ENCODE measurements around the gene HELZ. TPM values are rescaled to one million over a fixed set of nuclear protein-coding genes. Genes with fewer than 3 reads are reported as not detected.

HELZ gene
- total and polyA plus RNA-seq, 9 donors: 8.4 to 72.8 (median 55.5) TPM

DNA sequence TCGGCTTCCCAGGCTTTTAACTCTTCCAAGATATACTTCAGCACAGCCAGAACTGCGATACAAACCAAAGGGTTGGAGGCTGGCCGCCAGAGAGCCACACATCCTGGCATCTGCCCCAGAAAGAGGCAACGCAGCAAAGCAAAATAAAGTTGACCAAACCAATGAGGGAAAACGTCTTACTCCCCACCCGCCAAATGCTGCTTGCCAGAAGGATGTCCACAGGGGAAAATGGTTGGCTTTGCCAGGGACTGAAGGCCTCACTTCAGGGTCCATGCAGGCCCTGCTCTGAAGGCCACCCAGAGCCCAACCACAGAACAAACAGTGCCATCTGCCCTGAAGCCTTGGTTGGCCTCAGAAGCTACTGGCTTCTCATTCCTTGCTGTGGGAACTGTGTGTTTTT lies 185.6 kb downstream of the HELZ start:
- intact Hi-C loops (cut with DNase I): no loop called here
- 40 to 62% (median 50%) methylated on average over 6 of the region's 6 CpGs for WGBS, 3 donors

DNA sequence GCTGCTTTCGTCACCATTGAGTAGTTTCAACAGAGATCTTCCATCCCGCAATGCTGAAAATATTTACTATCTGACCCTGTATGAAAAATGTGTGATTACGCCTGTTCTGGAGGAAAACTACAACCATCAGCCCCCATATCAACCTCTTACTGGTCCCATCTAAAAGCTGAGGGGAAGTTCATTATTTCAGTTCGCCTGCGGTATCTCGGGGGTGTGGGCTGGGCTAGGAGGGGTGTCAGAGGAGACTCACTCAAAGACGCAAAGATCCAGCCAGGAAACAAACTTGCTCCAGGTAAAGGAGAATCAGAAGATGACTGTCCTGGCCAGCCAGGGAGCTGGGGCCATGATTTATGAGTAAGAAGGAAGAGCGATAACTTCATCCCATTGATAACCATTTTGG lies 187.0 kb downstream of the HELZ start:
- DNase-seq: no peak
- no peak for TF ChIP-seq POLR2A (IDR thresholded peaks at IDR 0.05)
- TF ChIP-seq EP300 (IDR thresholded peaks at IDR 0.05): no peak
- TF ChIP-seq, protein P1, sequence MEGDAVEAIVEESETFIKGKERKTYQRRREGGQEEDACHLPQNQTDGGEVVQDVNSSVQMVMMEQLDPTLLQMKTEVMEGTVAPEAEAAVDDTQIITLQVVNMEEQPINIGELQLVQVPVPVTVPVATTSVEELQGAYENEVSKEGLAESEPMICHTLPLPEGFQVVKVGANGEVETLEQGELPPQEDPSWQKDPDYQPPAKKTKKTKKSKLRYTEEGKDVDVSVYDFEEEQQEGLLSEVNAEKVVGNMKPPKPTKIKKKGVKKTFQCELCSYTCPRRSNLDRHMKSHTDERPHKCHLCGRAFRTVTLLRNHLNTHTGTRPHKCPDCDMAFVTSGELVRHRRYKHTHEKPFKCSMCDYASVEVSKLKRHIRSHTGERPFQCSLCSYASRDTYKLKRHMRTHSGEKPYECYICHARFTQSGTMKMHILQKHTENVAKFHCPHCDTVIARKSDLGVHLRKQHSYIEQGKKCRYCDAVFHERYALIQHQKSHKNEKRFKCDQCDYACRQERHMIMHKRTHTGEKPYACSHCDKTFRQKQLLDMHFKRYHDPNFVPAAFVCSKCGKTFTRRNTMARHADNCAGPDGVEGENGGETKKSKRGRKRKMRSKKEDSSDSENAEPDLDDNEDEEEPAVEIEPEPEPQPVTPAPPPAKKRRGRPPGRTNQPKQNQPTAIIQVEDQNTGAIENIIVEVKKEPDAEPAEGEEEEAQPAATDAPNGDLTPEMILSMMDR (IDR thresholded peaks at IDR 0.05): no peak

More for the DNA sequence above, 185.6 kb downstream of the HELZ start:
- Histone ChIP-seq H3K27me3 (no peaks in the 10 kb centered on the region), H3K4me3 (no peak overlapping the region), H3K27ac (no peak overlapping the region), H3K9me3 (no peaks in the 10 kb centered on the region), H3K4me1 (ENCODE audit: insufficient read depth) (no peaks in the 10 kb centered on the region), H3K36me3 (no peaks in the 10 kb centered on the region)
- DNase-seq: no peak
- TF ChIP-seq POLR2A (IDR thresholded peaks at IDR 0.05): no peak

DNA sequence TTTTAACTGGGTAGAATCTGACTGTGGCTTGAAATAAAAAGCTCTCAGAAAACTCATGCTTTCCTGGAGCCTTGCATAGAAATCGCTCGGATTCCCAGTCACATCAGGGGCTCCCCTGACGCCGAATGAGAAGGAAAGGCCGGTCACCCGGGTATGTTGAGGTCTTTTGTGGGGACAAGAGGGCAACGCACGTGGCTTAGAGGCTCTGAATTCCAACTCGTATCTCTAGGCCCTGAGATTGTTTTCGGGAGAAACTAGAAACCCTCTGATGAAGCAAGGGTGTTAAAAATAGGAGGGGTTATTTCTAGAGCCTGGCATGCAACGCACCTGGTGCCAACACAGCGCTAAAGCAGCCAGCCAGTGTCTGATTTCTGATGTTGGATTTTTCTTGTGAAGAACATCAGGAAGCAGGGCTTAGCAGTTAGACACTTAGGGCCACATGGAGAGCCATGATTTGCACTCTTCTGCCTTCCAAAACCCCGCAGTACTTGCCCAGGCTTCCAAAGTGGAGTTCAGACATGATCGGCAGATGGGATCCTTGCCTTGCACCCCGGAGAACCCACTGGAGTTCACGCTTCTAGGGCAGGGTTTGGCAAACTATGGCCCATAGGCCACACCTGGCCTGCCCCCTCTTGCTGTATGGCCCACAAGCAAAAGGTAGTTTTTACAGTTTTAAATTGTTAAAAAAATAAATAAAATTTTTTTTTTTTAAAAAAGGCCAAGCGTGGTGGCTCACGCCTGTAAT lies 188.1 kb downstream of the HELZ start:
- H3K36me3 ChIP-seq: no peaks in the 10 kb centered on the region
- no peak overlapping the region for H3K4me3 ChIP-seq
- no peaks in the 10 kb centered on the region for H3K4me1 ChIP-seq (ENCODE audit: insufficient read depth)
- no peaks in the 10 kb centered on the region for H3K27me3 ChIP-seq
- 84 to 90% (median 87%) methylated on average over 18 of the region's 18 CpGs for WGBS, 3 donors
- TF ChIP-seq, protein P1 (IDR thresholded peaks at IDR 0.05): no peak
- no peak for TF ChIP-seq POLR2A (IDR thresholded peaks at IDR 0.05)
- TF ChIP-seq EP300 (IDR thresholded peaks at IDR 0.05): no peak
- no peak for DNase-seq
- no peak overlapping the region for H3K27ac ChIP-seq
- no peaks in the 10 kb centered on the region for H3K9me3 ChIP-seq
- intact Hi-C loops (cut with DNase I): no loop called here

More for the DNA sequence above, 187.0 kb downstream of the HELZ start:
- no peak overlapping the region for H3K27ac ChIP-seq
- H3K27me3 ChIP-seq: no peaks in the 10 kb centered on the region
- H3K4me1 ChIP-seq (ENCODE audit: insufficient read depth): no peaks in the 10 kb centered on the region
- no peak overlapping the region for H3K4me3 ChIP-seq
- WGBS, 3 donors: 94 to 95% (median 95%) methylated on average over 8 of the region's 8 CpGs
- intact Hi-C loops (cut with DNase I): no loop called here
- no peaks in the 10 kb centered on the region for H3K36me3 ChIP-seq
- no peaks in the 10 kb centered on the region for H3K9me3 ChIP-seq

DNA sequence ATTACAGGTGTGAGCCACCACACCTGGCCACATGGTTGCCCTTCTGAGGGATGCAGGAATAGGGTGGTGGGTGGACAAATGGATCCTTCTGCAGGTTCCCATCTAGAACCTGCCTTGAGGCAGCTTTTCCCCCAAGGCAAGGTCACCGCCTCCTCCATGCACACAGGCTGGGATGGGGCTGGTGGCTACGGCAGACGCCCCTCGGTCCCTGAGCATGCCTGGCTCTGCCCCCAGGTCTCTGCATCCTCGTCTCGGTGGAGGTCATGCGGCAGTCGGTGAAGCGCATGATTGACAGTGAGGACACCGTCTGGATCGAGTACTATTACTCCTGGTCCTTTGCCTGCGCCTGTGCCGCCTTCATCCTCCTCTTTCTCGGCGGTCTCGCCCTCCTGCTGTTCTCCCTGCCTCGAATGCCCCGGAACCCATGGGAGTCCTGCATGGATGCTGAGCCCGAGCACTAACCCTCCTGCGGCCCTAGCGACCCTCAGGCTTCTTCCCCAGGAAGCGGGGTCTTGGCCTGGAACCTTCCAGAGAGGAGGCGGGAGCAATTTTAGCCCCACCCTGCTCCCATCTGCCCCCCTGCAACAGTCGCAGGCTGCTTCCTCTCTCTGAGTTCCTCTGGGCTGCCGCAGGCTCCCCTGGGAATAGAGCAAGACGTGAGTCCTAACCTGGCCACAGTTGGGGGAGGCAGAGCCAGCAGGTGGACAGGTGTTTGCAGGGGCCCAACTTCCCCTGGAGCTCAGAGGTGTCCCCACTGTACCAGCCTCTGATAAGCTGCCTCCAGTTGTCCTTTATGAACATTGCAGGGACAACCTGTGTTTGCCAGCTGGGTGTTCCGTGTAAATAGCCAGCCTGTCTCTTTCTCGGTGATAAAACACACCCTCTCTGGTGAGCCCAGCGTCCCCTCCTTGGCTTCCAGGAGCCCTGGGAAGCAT lies 188.9 kb downstream of the HELZ start:
- no peak overlapping the region for H3K27ac ChIP-seq
- no peaks in the 10 kb centered on the region for H3K4me1 ChIP-seq (ENCODE audit: insufficient read depth)
- WGBS, 3 donors: 81 to 86% (median 82%) methylated on average over 29 of the region's 29 CpGs
- H3K9me3 ChIP-seq: no peaks in the 10 kb centered on the region
- TF ChIP-seq, protein P1 (IDR thresholded peaks at IDR 0.05): no peak
- TF ChIP-seq POLR2A (IDR thresholded peaks at IDR 0.05) (no peak), EP300 (IDR thresholded peaks at IDR 0.05) (no peak)
- no peak for DNase-seq
- H3K4me3 ChIP-seq: no peak overlapping the region
- no peaks in the 10 kb centered on the region for H3K36me3 ChIP-seq
- intact Hi-C loops (cut with DNase I): no loop called here
- H3K27me3 ChIP-seq: no peaks in the 10 kb centered on the region

Data from ovary (tissue), 9 donors.